NCI-H2081 (cell line): ENCODE measurements around the gene CDH3.

Experiments
- DNase-seq, 2 experiments: peaks; one replicate each; lab custom pipeline; 2025; lab: John Stamatoyannopoulos, UW

CDH3 gene

GRCh38 chr16:68737730-68738629 is 92.9 kb downstream of the CDH3 start:
- peak; percentile 8 to 17 for DNase-seq

- no peak for DNase-seq
Measured at GRCh38 chr16:68739964-68740627, 95.0 kb downstream of the CDH3 start.

GRCh38 chr16:68740628-68741346 is 95.7 kb downstream of the CDH3 start:
- no peak for DNase-seq

- no peak for DNase-seq
Measured at GRCh38 chr16:68743664-68744063, 98.6 kb downstream of the CDH3 start.

- DNase-seq: peak; percentile 73 to 92
Measured at GRCh38 chr16:68744744-68745280, 99.7 kb downstream of the CDH3 start.

GRCh38 chr16:68746951-68747350 is 101.8 kb downstream of the CDH3 start:
- DNase-seq: no peak

GRCh38 chr16:68749432-68749831 is 104.3 kb downstream of the CDH3 start:
- no peak for DNase-seq
